ENCODE results near the gene ATG7. TPM values are rescaled to one million over a fixed set of nuclear protein-coding genes. Genes with fewer than 3 reads are reported as not detected.

The ATG7 gene
- total and polyA plus RNA-seq, 2 donors from 2014 or later, result 15.3 to 54.9 TPM

- intact Hi-C loops (cut with DNase I), result no loop called here
- Histone ChIP-seq H3K4me1 (ENCODE audit: control insufficient read depth in 2 of 3, insufficient read depth in 2 of 3, low read depth in 1 of 3, low read length in 3 of 3) (peaks cover 0 to 8% (median 0%) of the 10 kb centered on the region in 3 donors), H3K36me3 (ENCODE audit: control insufficient read depth in 2 of 3, insufficient read depth in 3 of 3, low read length in 3 of 3) (no peaks in the 10 kb centered on the region), H3K27ac (ENCODE audit: low read depth in 2 of 2, low read length in 2 of 2) (no peak overlapping the region), H3K9ac (ENCODE audit: low read length in 3 of 3) (no peak overlapping the region), H3K9me3 (ENCODE audit: control insufficient read depth in 2 of 3, insufficient read depth in 1 of 3, low read length in 3 of 3) (no peaks in the 10 kb centered on the region), H3K27me3 (ENCODE audit: control insufficient read depth, insufficient read depth, low read length) (no peaks in the 10 kb centered on the region), H3K4me3 (ENCODE audit: low read length in 3 of 3) (no peak overlapping the region)
- no peak for TF ChIP-seq CTCF (IDR thresholded peaks at IDR 0.05; ENCODE audit: borderline replicate concordance, extremely low read depth, insufficient read depth)
- FAIRE-seq, result no peak
- no peak for DNase-seq
These were observed 262.6 kb downstream of the ATG7 start for GRCh38 chr3:11534793-11535101.

GRCh38 chr3:11535243-11535960 is 263.2 kb downstream of the ATG7 start:
- Histone ChIP-seq H3K9me3 (ENCODE audit: control insufficient read depth in 2 of 3, insufficient read depth in 1 of 3, low read length in 3 of 3) (no peaks in the 10 kb centered on the region), H3K36me3 (ENCODE audit: control insufficient read depth in 2 of 3, insufficient read depth in 3 of 3, low read length in 3 of 3) (no peaks in the 10 kb centered on the region), H3K4me3 (ENCODE audit: low read length in 3 of 3) (no peak overlapping the region), H3K4me1 (ENCODE audit: control insufficient read depth in 2 of 3, insufficient read depth in 2 of 3, low read depth in 1 of 3, low read length in 3 of 3) (peaks cover 0 to 8% (median 0%) of the 10 kb centered on the region in 3 donors), H3K27ac (ENCODE audit: low read depth in 2 of 2, low read length in 2 of 2) (no peak overlapping the region), H3K9ac (ENCODE audit: low read length in 3 of 3) (no peak overlapping the region), H3K27me3 (ENCODE audit: control insufficient read depth, insufficient read depth, low read length) (no peaks in the 10 kb centered on the region)
- DNase-seq (no peak), FAIRE-seq (no peak)
- no peak for TF ChIP-seq CTCF (IDR thresholded peaks at IDR 0.05; ENCODE audit: borderline replicate concordance, extremely low read depth, insufficient read depth)
- intact Hi-C loops (cut with DNase I), result no loop called here

GRCh38 chr3:11536132-11536935 is 264.1 kb downstream of the ATG7 start:
- FAIRE-seq (no peak), DNase-seq (no peak)
- Histone ChIP-seq H3K36me3 (ENCODE audit: control insufficient read depth in 2 of 3, insufficient read depth in 3 of 3, low read length in 3 of 3) (no peaks in the 10 kb centered on the region), H3K4me1 (ENCODE audit: control insufficient read depth in 2 of 3, insufficient read depth in 2 of 3, low read depth in 1 of 3, low read length in 3 of 3) (peaks cover 0 to 8% (median 0%) of the 10 kb centered on the region in 3 donors), H3K27ac (ENCODE audit: low read depth in 2 of 2, low read length in 2 of 2) (no peak overlapping the region), H3K27me3 (ENCODE audit: control insufficient read depth, insufficient read depth, low read length) (no peaks in the 10 kb centered on the region), H3K4me3 (ENCODE audit: low read length in 3 of 3) (no peak overlapping the region), H3K9me3 (ENCODE audit: control insufficient read depth in 2 of 3, insufficient read depth in 1 of 3, low read length in 3 of 3) (no peaks in the 10 kb centered on the region), H3K9ac (ENCODE audit: low read length in 3 of 3) (no peak overlapping the region)
- TF ChIP-seq CTCF (IDR thresholded peaks at IDR 0.05; ENCODE audit: borderline replicate concordance, extremely low read depth, insufficient read depth), result no peak
- intact Hi-C loops (cut with DNase I), result no loop called here

All from kidney (tissue), 14 donors.